Spleen (tissue), 7 donors: ENCODE data around the gene PNMA8A.

Experiments used
- CTCF ChIP-seq, 11 experiments: fragments of 200-600 bp in 7 of 11; fragments of 450-650 bp in 4 of 11; sonication (generic) in 4 of 11; IDR thresholded peaks in 8 of 11; conservative IDR thresholded peaks in 3 of 11; 1 replicate in 7 of 11; 2 replicates in 4 of 11; pipeline versions ENCODE4 v1.4.0 to v1.8.0; 2016 to 2021; ENCODE audit warnings: antibody characterized with exemption in 11 of 11, inconsistent platforms in 4 of 11, mild to moderate bottlenecking in 1 of 11
- POLR2A ChIP-seq, 3 donors: fragments of 450-650 bp; IDR thresholded peaks; one replicate each; pipeline ENCODE4 v1.5.1; 2017; ENCODE audit warnings: antibody characterized with exemption in 3 of 3, mild to moderate bottlenecking in 1 of 3
- donor health status: DM: no; HTN: no; CAD: no; lungs with moderate emphysema.
- donor health status: DM: no; HTN: no; CAD: no.
- donor health status: DM: no; HTN: no; CAD: no.

DNA sequence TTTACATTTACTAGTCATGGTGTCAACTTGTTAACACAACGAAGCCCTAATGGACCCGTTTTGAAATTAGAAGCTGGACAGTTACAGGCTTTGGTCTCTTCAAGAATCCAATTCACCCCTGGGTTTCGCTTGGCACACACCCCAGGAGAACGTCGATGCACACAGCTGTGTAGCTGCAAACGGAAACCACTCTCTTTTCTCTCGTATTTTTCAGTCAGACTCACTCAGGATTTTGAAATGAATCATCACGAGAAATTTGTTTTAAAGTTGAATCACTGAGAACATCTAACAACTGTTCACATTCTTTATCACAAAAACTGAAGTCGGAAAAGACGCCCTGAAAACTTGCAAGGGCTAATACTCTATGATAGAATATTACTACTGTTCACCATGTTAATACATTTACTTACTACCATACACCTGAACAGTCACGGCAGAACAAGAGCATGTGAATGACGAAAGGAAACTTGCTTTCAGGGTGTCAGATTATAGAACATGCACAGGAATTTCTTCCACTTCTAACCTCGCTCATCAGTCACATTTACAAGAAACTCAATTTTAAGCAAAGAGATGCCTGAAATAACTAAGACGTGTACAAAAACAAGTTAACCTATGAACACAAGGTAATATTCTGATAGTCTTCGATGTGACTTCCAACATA, 4.7 kb downstream of the PNMA8A start:
- TF ChIP-seq CTCF (IDR thresholded peaks at IDR 0.05 in 8 of 11, conservative IDR thresholded peaks at IDR 0.05 in 3 of 11) (no peak), POLR2A (IDR thresholded peaks at IDR 0.05) (no peak)
